Stimulated activated CD8-positive, alpha-beta memory T cell treated with anti-CD3 and anti-CD28 coated beads, Interleukin-12 subunit alpha, Interleukin-12 subunit beta, amount 100 ng/mL, for 24 hours (primary cell): Measurements from ENCODE around the gene AQP11.

Source experiments
- DNase-seq: peaks from one replicate; pipeline ENCODE4 v3.0.0-alpha.2; 2020; ENCODE audit errors: extremely low read depth

AQP11 gene

DNA sequence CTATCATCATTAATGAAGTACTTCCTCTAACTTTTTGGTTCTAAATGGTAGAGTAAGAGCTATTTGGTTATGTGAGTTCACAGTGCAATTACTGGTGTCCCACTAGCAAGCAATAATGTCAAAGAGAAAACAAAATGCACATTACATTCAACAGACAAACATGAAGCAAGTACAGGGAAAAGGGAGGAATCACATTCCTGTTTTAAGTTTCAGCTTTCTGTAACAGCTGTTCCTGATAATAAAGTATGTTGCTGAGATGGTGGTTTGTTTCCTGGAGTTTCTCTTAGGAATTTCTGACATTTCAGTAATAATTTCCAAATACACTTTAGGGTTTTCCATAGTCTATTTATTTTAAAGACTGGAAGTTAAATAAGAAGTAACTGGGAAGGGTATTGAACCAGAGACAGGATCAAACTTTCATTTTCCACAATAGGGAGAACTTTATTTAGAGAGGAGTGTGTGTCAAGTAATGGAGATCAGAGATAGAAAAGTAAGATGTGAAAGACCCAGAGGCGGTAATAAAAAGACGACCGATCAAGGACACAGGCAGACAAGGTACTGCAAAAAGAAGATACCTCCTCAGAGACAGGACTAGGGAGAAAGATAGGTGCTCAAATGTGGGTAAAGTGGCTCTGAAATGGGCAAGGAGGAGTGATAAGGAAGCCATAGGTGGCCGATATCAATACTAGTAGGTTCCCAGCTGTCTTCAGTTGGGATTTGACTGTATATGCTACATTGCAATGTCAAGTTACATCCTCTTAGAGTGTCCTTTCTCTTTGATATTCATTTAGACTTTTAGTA lies 68.7 kb downstream of the AQP11 start:
- DNase-seq: no peak
